BJ (cell line): ENCODE measurements around the gene NFKB1. TPM values are rescaled to one million over a fixed set of nuclear protein-coding genes. Genes with fewer than 3 reads are reported as not detected.

ENCODE experiments used
- CTCF ChIA-PET: fragments of 350-600 bp; formaldehyde crosslinking; extraction: SDS; loops from one replicate; lab custom pipeline; 2021; ENCODE audit warnings: antibody characterized with exemption, inconsistent platforms; lab: Yijun Ruan, JAX
- POLR2A ChIA-PET: fragments of 300-600 bp; sonication (Branson Sonifier 250); formaldehyde crosslinking; extraction: SDS; loops from one replicate; lab custom pipeline; 2021; ENCODE audit warnings: antibody characterized with exemption; lab: Charles Lee
- DNase-seq: peaks from one replicate; pipeline ENCODE4 v3.0.0-alpha.2; 2011; ENCODE audit warnings: low read depth
- H3K27me3 ChIP-seq: 2 replicates; pipeline ENCODE4 v1.6.0; 2011; ENCODE audit warnings: low read length; ENCODE audit not compliant: control insufficient read depth, insufficient read depth
- H3K36me3 ChIP-seq: 2 replicates; pipeline ENCODE4 v1.5.1; 2011; ENCODE audit warnings: low read length; ENCODE audit not compliant: control insufficient read depth, insufficient read depth
- H3K4me3 ChIP-seq: 2 replicates; pipeline ENCODE4 v1.5.1; 2011; ENCODE audit warnings: low read depth, mild to moderate bottlenecking, control low read depth, low read length
- polyA plus RNA-seq: library from polyadenylated mRNA; depleted of rRNA; stranded (reverse); fragments of >200 nt; gene quantifications from 2 replicates; pipeline ENCODE4 v1.2.3, GENCODE V29; 2011
- TF ChIP-seq, protein P1 (sequence below): IDR thresholded peaks from 2 replicates; pipeline ENCODE4 v1.5.1; 2011; ENCODE audit warnings: low read depth, mild to moderate bottlenecking, control low read depth, inconsistent platforms, low read length, moderate library complexity; ENCODE audit not compliant: insufficient read depth

NFKB1 gene
- polyA plus RNA-seq, 1 experiment: 16.6 TPM

DNA sequence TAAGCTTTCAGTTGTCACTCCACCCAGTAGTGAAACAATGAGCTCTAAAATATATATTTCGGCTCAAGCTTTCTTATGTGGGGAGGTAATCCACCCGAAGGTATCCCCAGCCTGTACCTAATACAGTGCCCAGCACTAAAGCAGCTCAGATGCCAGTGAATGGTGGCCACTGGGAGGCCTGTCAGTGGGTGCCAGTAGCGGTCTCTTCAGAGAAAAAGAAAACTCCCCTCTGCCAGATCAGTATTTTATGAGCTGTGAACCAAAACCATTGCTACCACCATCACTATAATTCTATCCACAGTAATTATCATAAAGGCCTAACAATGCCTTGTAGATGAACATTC, 835 bp upstream of the NFKB1 start:
- TF ChIP-seq, protein P1, sequence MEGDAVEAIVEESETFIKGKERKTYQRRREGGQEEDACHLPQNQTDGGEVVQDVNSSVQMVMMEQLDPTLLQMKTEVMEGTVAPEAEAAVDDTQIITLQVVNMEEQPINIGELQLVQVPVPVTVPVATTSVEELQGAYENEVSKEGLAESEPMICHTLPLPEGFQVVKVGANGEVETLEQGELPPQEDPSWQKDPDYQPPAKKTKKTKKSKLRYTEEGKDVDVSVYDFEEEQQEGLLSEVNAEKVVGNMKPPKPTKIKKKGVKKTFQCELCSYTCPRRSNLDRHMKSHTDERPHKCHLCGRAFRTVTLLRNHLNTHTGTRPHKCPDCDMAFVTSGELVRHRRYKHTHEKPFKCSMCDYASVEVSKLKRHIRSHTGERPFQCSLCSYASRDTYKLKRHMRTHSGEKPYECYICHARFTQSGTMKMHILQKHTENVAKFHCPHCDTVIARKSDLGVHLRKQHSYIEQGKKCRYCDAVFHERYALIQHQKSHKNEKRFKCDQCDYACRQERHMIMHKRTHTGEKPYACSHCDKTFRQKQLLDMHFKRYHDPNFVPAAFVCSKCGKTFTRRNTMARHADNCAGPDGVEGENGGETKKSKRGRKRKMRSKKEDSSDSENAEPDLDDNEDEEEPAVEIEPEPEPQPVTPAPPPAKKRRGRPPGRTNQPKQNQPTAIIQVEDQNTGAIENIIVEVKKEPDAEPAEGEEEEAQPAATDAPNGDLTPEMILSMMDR: no peak; the same call in 1 of the 2 replicates
- POLR2A ChIA-PET: no interaction called here
- no peaks in the 10 kb centered on the region for H3K27me3 ChIP-seq
- H3K4me3 ChIP-seq: peak overlapping the region; percentile 85
- CTCF ChIA-PET: interaction anchor here (0.8 to 1.2 kb wide), 3 partner anchors 20 to 508 kb away, joined by 3 to 6 read pairs (median 4); no protein-coding TSS in a partner anchor
- DNase-seq: no peak
- H3K36me3 ChIP-seq: no peaks in the 10 kb centered on the region

DNA sequence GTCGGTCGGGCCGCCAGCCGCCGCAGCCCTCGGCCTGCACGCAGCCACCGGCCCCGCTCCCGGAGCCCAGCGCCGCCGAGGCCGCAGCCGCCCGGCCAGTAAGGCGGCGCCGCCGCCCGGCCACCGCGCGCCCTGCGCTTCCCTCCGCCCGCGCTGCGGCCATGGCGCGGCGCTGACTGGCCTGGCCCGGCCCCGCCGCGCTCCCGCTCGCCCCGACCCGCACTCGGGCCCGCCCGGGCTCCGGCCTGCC, 213 bp downstream of the NFKB1 start:
- POLR2A ChIA-PET: no interaction called here
- no peaks in the 10 kb centered on the region for H3K27me3 ChIP-seq
- peak overlapping the region; percentile 85 for H3K4me3 ChIP-seq
- H3K36me3 ChIP-seq: no peaks in the 10 kb centered on the region
- CTCF ChIA-PET: interaction anchor here (1.2 kb wide), 1 partner anchor 10 kb away, joined by 3 read pairs; no protein-coding TSS in a partner anchor
- DNase-seq: no peak
- TF ChIP-seq, protein P1: no peak

DNA sequence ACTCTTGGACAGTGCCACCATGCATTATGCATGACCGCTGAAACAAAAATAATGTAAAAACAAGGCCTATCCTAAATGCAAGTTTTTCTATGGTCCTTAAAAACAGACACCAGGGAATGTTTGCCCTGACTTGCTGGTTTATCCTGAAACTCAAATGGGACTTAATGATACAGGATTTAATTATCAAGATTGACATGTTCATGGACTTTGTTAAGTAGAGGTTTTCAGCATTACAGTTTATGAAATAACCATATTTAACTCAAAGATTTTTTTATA, 1.3 kb downstream of the NFKB1 start:
- Histone ChIP-seq H3K27me3 (no peaks in the 10 kb centered on the region), H3K4me3 (peak overlapping the region; percentile 85), H3K36me3 (no peaks in the 10 kb centered on the region)
- DNase-seq: no peak
- TF ChIP-seq, protein P1: no peak
- ChIA-PET POLR2A (no interaction called here), CTCF (no interaction called here)

DNA sequence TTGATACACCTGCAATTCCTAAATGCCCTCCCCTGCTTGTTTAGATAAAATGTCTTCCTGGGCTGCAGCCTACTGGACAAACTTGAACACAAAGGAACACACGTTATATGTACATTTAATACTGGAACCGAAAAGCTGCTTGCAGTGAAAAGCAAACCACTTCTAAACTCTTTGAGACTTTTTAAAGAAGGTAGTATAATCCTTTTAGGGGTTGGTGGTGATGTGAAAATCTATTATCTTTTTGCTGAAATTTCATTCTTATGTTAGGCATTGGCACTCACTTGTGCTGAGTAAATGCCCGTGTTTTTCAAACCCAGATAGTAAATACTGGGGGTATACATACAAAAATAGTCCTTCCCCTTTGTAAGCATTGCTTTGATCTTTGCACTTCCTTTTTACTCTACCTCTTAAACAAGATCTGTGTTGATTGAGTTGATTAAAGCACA, 2.2 kb downstream of the NFKB1 start:
- TF ChIP-seq, protein P1: no peak
- CTCF ChIA-PET: no interaction called here

DNA sequence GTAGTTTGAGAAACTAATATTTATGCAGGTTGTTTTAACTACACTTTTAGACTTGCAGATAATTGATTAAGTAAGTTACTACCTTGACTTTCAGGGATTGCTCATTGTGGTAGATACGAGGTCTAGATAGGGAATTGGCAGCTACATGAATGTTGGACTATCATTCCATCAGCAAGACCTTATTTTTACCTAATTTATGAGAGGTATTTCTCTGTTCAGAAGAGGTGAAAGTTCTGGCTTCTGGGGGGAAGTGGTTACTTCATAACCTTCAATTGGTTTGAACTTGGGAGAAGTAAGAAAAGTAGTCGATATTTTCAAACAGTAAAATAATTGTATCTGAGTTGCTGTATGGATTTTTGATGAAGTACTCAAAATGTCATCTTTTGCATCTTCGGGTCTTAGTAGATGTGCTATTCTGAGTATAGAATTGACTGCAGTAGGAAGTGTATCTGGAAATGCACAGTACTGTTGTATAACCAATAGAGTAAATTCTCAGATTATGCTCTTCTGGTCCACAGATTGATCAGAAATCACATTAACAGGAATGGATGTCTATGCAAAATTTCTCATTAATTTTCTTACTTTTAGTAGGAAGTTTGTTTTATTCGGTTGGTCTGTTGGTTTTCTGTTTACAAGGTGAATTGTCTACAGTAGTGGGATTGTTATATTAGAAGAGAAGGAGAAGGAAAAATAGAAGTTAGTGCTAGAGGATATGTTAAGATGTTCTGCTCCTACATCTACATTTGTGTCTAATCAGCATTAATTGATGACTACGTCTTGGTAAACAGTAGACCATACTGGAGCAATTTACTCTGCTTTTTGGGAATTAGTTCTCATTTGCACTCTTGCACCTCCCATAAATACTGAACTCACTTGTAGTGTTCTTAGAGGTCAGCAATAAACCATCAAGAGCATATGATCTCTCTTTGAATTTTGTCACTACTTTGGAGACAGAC, 3.0 kb downstream of the NFKB1 start:
- no peak overlapping the region for H3K4me3 ChIP-seq
- no peak for DNase-seq

More for the DNA sequence above, 2.2 kb downstream of the NFKB1 start:
- Histone ChIP-seq H3K36me3 (no peaks in the 10 kb centered on the region), H3K27me3 (no peaks in the 10 kb centered on the region), H3K4me3 (0 out of 2 replicates have a peak overlapping the region, but pooled peaks have one; percentile 2)
- DNase-seq: no peak
- POLR2A ChIA-PET: no interaction called here

More for the DNA sequence above, 3.0 kb downstream of the NFKB1 start:
- Histone ChIP-seq H3K36me3 (no peaks in the 10 kb centered on the region), H3K27me3 (no peaks in the 10 kb centered on the region)
- TF ChIP-seq, protein P1: no peak
- ChIA-PET POLR2A (interaction anchor here (0.6 kb wide), 1 partner anchor 32 kb away, joined by 4 read pairs; no protein-coding TSS in a partner anchor), CTCF (interaction anchor here (0.6 kb wide), 1 partner anchor 15 kb away, joined by 3 read pairs; no protein-coding TSS in a partner anchor)
